Body of pancreas (tissue), 4 donors: ENCODE results near the gene MAML2. TPM values are rescaled to one million over a fixed set of nuclear protein-coding genes. Genes with fewer than 3 reads are reported as not detected.

ENCODE experiments used
- ATAC-seq: fragments of 150-250 bp; one replicate; pipeline ENCODE4 v1.9.1; 2016
- DNase-seq, 4 donors: peaks; one replicate each; pipeline ENCODE4 v3.0.0-alpha.2; 2019
- H3K27ac ChIP-seq, 4 donors: fragments of 200-600 bp; sonication (generic); 1 replicate in 3 of 4; 2 replicates in 1 of 4; pipeline versions ENCODE4 v1.5.1 to v1.6.1; 2016 to 2019; ENCODE audit warnings: mild to moderate bottlenecking in 1 of 4, mixed read lengths in 1 of 4, moderate library complexity in 1 of 4
- H3K27me3 ChIP-seq, 2 donors: fragments of 200-600 bp; sonication (generic); one replicate each; pipeline ENCODE4 v1.6.0; 2016; ENCODE audit warnings: mild to moderate bottlenecking in 1 of 2
- H3K36me3 ChIP-seq, 2 donors: fragments of 200-600 bp; sonication (generic); replicated peaks in 1 of 2; 2 replicates each; pipeline ENCODE4 v1.5.1; 2016; ENCODE audit warnings: low read depth in 2 of 2; ENCODE audit not compliant: insufficient read depth in 1 of 2
- H3K4me1 ChIP-seq: fragments of 200-600 bp; sonication (generic); one replicate; pipeline ENCODE4 v1.6.0; 2016
- H3K4me3 ChIP-seq, 2 donors: fragments of 200-600 bp; sonication (generic); 1 replicate in 1 of 2; 2 replicates in 1 of 2; pipeline ENCODE4 v1.5.1; 2016 to 2019
- H3K9me3 ChIP-seq, 3 donors: fragments of 200-600 bp; sonication (generic); 1 replicate in 2 of 3; 2 replicates in 1 of 3; pipeline ENCODE4 v1.5.1; 2016
- POLR2A ChIP-seq, 3 donors: fragments of 450-650 bp; IDR thresholded peaks; one replicate each; pipeline ENCODE4 v1.6.1; 2016; ENCODE audit warnings: antibody characterized with exemption in 3 of 3, mild to moderate bottlenecking in 2 of 3
- WGBS, 2 donors: methylation state at CpG; one replicate each; pipeline ENCODE4 v1.1.5; 2017; 5-methylcytosine and 5-hydroxymethylcytosine counted together
- intact Hi-C: fragments of 100-400 bp; cut with DNase I; formaldehyde crosslinking; loops from one replicate; pipeline ENCODE4 v1.15.1; 2023
- total RNA-seq, 2 donors: library from RNA; depleted of rRNA; stranded (reverse); fragments of >200 nt; gene quantifications; one replicate each; pipeline ENCODE4 v1.1.0, GENCODE V29; 2016
- TF ChIP-seq, protein P1 (sequence below), 7 experiments: fragments of 450-650 bp in 4 of 7; fragments of 200-600 bp in 3 of 7; sonication (generic) in 3 of 7; IDR thresholded peaks; one replicate each; pipeline ENCODE4 v1.5.1; 2016 to 2019; ENCODE audit warnings: antibody characterized with exemption in 7 of 7

The MAML2 gene
- total RNA-seq, 2 donors from 2014 or later: 7.9 to 9.9 TPM

DNA sequence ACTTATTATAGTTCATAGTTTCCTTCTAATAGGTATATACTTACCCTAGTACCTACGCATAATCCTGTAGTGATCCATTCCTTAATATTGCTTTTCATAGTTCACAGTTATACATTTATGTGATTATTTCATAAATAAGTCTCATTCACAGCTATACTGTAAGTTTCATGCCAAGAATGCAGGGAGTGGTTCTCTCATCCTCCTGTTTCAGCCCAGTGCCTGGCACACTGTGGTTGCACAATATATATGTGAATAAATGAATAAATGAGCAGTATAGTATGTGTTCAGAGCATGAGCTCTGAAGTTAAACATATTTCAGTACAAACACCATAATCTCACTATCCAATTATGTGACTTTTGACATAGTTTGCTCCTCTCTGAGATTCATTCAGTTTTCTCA is 115.8 kb downstream of the MAML2 start:
- intact Hi-C loops: no loop called here
- Histone ChIP-seq H3K27ac (no peak overlapping the region), H3K36me3 (no peaks in the 10 kb centered on the region), H3K4me1 (no peaks in the 10 kb centered on the region), H3K9me3 (no peaks in the 10 kb centered on the region), H3K27me3 (no peaks in the 10 kb centered on the region), H3K4me3 (no peak overlapping the region)
- no peak for ATAC-seq
- WGBS, 2 donors: 82 to 95% methylated on average over 1 of the region's 1 CpG
- no peak for DNase-seq
- no peak for TF ChIP-seq POLR2A (IDR thresholded peaks at IDR 0.05)
- TF ChIP-seq, protein P1, sequence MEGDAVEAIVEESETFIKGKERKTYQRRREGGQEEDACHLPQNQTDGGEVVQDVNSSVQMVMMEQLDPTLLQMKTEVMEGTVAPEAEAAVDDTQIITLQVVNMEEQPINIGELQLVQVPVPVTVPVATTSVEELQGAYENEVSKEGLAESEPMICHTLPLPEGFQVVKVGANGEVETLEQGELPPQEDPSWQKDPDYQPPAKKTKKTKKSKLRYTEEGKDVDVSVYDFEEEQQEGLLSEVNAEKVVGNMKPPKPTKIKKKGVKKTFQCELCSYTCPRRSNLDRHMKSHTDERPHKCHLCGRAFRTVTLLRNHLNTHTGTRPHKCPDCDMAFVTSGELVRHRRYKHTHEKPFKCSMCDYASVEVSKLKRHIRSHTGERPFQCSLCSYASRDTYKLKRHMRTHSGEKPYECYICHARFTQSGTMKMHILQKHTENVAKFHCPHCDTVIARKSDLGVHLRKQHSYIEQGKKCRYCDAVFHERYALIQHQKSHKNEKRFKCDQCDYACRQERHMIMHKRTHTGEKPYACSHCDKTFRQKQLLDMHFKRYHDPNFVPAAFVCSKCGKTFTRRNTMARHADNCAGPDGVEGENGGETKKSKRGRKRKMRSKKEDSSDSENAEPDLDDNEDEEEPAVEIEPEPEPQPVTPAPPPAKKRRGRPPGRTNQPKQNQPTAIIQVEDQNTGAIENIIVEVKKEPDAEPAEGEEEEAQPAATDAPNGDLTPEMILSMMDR (IDR thresholded peaks at IDR 0.05): no peak

DNA sequence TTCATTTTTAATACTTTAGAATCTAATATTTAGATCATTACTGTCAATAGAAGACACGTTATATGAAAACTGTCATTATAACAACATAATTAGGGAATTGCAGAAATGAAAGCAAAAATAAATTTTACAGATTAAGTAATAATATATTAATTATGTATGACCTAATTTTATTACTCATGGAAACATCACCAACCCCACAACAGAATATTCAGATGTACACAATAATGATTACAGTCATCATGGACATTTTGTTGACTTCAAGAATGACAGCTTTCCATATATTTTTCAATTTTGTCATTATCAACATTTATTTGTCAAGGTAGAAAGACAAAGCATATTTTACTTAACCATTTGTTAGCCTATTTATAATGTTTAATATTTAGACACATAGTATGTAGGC is 119.9 kb downstream of the MAML2 start:
- DNase-seq: no peak
- WGBS, 2 donors: 79 to 85% methylated on average over 1 of the region's 1 CpG
- H3K27ac ChIP-seq: no peak overlapping the region
- TF ChIP-seq, protein P1 (IDR thresholded peaks at IDR 0.05): no peak
- TF ChIP-seq POLR2A (IDR thresholded peaks at IDR 0.05): no peak
- intact Hi-C loops: no loop called here
- peaks cover 7% of the 10 kb centered on the region for H3K4me1 ChIP-seq
- ATAC-seq: no peak
- H3K36me3 ChIP-seq: no peaks in the 10 kb centered on the region
- H3K27me3 ChIP-seq: no peaks in the 10 kb centered on the region
- H3K4me3 ChIP-seq: no peak overlapping the region
- no peaks in the 10 kb centered on the region for H3K9me3 ChIP-seq

DNA sequence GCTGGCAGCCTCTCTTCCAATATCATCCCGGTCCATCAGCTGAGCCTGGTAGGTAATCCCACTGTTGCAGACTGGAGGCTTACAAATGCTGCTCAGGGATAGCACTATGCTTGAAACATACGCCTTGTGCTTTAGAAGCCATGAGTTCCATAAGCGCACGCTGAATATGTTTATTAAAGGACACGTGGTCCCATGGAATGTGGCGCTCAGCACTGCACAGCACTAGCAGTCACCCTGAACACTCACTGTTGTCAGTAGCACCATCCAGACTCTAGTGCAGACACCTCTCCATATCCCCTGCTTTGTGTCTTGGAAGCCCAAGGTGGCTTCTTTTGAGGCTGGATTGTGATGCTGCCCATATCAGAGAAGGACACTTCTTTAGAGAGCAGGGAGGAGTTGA is 120.9 kb downstream of the MAML2 start:
- DNase-seq (no peak), ATAC-seq (no peak)
- TF ChIP-seq, protein P1 (IDR thresholded peaks at IDR 0.05): no peak
- no peak for TF ChIP-seq POLR2A (IDR thresholded peaks at IDR 0.05)
- no peaks in the 10 kb centered on the region for H3K9me3 ChIP-seq
- H3K36me3 ChIP-seq: no peaks in the 10 kb centered on the region
- intact Hi-C loops: no loop called here
- WGBS, 2 donors: 75 to 78% methylated on average over 6 of the region's 6 CpGs
- no peaks in the 10 kb centered on the region for H3K27me3 ChIP-seq
- H3K4me3 ChIP-seq: no peak overlapping the region
- H3K4me1 ChIP-seq: peaks cover 7% of the 10 kb centered on the region
- peak overlapping the region in 1 of 4 donors; percentile 32 for H3K27ac ChIP-seq

DNA sequence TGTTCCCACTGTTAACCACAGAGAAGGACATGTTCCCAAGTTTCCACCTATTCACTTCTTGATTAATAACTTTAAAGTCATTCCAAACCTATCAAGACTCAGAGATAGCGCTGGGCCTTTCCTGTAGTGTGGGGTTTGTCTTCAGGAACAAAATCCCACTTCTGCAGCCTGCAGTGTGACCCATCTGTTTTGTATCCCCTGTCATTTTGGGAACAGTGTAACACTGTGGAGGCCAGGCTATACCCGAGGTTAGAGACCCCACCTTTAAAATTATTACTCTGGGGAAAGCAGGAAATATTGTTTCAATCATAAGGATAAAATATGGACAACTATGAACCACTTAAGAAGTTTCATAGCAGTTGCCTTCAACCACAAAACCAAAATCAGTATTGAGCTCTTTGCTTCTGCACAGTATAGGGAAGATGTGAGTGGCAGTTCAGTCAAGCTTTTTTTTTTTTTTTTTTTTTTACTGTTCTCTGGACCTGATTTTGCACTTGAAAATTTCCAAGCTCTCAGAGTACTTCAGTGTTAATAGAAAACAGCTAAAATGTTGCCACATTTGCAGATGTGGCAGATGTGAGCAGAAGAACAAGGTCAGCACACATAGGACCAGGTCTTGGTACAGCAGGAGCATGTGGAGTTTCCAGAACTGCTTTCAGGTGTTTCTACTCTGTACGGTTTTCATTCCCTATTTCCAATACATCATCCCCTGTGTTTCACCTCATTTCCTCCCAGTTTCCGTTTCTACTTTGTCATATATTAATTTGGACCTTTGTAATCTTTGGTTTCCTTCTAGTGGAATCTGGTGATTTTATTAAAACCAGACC is 121.5 kb downstream of the MAML2 start:
- intact Hi-C loops: no loop called here
- no peak overlapping the region for H3K4me3 ChIP-seq
- H3K9me3 ChIP-seq: no peaks in the 10 kb centered on the region
- no peaks in the 10 kb centered on the region for H3K36me3 ChIP-seq
- TF ChIP-seq POLR2A (IDR thresholded peaks at IDR 0.05): no peak
- TF ChIP-seq, protein P1 (IDR thresholded peaks at IDR 0.05): no peak
- DNase-seq (no peak), ATAC-seq (peak; percentile 40)
- peak overlapping the region in 1 of 4 donors; percentile 32 for H3K27ac ChIP-seq
- 21 to 28% methylated on average over 4 of the region's 4 CpGs for WGBS, 2 donors
- no peaks in the 10 kb centered on the region for H3K27me3 ChIP-seq
- H3K4me1 ChIP-seq: peaks cover 10% of the 10 kb centered on the region
